ENCODE data around the gene TGFBR3L. TPM values are rescaled to one million over a fixed set of nuclear protein-coding genes. Genes with fewer than 3 reads are reported as not detected.
"Not testable (repeated sequence)": the region's sequence is repeated elsewhere in the genome, so short reads cannot be mapped to it uniquely, and the experiment has no call there.

Gene TGFBR3L
- polyA plus RNA-seq, 3 donors = not detected

DNA sequence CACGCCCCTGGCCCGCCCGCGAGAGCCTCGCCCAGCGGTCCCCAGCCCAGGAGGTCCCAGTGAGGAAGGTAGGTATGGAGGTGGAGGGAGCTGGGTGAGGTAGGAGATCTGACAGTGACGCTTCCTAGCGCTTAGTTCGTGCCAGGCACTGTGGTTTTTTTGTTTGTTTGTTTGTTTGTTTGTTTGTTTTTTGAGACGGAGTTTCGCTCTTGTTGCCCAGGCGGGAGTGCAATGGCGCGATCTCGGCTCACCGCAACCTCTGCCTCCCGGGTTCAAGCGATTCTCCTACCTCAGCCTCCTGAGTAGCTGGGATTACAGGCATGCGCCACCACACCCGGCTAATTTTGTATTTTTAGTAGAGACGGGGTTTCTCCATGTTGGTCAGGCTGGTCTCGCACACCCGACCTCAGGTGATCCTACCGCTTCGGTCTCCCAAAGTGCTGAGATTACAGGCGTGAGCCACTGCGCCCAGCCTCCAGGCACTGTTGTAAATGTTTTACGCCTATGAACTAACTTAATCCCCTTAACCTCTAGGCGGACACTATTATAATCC, 3.5 kb downstream of the TGFBR3L start:
- DNase-seq; H3K79me2 ChIP-seq (ENCODE audit: insufficient read depth, low read length); H3K27ac ChIP-seq (ENCODE audit: low read depth in 1 of 2, low read length in 2 of 2); H3K9ac ChIP-seq (ENCODE audit: insufficient read depth, low read length, poor library complexity, severe bottlenecking); H3K27ac Mint-ChIP-seq; H2AFZ ChIP-seq (ENCODE audit: insufficient read depth, low read depth, low read length, poor library complexity, severe bottlenecking): not testable (repeated sequence)
- Histone ChIP-seq H3K9me3 (replicated peaks in 1 of 2; ENCODE audit: control insufficient read depth in 1 of 2, insufficient read depth in 1 of 2, low read length in 2 of 2) (peaks cover 0 to 19% of the 10 kb centered on the region in 2 donors), H3K4me1 (ENCODE audit: control insufficient read depth in 1 of 2, insufficient read depth in 2 of 2, low read length in 2 of 2) (peaks cover 38 to 62% of the 10 kb centered on the region in 2 donors), H3K4me2 (replicated peaks; ENCODE audit: extremely low read depth, low read length, poor library complexity, severe bottlenecking) (peak overlapping the region; percentile 74), H3K36me3 (replicated peaks in 1 of 2; ENCODE audit: control insufficient read depth in 1 of 2, insufficient read depth in 2 of 2, low read length in 2 of 2) (peaks cover 10 to 15% of the 10 kb centered on the region in 2 donors), H3K27me3 (ENCODE audit: control insufficient read depth in 2 of 2, insufficient read depth in 2 of 2, low read length in 2 of 2) (peaks cover 26 to 47% of the 10 kb centered on the region in 2 donors), H3K4me3 (replicated peaks in 1 of 3; ENCODE audit: low read depth in 2 of 3, low read length in 3 of 3) (peak overlapping the region in 1 of 3 experiments; percentile 63), H4K20me1 (ENCODE audit: insufficient read depth, low read length) (peaks cover 16% of the 10 kb centered on the region)
- TF ChIP-seq, protein P1, sequence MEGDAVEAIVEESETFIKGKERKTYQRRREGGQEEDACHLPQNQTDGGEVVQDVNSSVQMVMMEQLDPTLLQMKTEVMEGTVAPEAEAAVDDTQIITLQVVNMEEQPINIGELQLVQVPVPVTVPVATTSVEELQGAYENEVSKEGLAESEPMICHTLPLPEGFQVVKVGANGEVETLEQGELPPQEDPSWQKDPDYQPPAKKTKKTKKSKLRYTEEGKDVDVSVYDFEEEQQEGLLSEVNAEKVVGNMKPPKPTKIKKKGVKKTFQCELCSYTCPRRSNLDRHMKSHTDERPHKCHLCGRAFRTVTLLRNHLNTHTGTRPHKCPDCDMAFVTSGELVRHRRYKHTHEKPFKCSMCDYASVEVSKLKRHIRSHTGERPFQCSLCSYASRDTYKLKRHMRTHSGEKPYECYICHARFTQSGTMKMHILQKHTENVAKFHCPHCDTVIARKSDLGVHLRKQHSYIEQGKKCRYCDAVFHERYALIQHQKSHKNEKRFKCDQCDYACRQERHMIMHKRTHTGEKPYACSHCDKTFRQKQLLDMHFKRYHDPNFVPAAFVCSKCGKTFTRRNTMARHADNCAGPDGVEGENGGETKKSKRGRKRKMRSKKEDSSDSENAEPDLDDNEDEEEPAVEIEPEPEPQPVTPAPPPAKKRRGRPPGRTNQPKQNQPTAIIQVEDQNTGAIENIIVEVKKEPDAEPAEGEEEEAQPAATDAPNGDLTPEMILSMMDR (IDR thresholded peaks at IDR 0.05) = peak; percentile 28
- peaks cover 16 to 17% of the 10 kb centered on the region in 2 donors for H3K36me3 Mint-ChIP-seq
- H3K27me3 Mint-ChIP-seq (ENCODE audit: low read depth in 3 of 3) = peaks cover 48 to 62% (median 55%) of the 10 kb centered on the region in 3 donors
- WGBS (ENCODE audit: insufficient coverage) = 13% methylated on average over 19 of the region's 29 CpGs
- H3K4me1 Mint-ChIP-seq = peaks cover 52% of the 10 kb centered on the region
- H3K4me3 Mint-ChIP-seq = peak overlapping the region in 1 of 2 donors; percentile 88
- intact Hi-C loops (cut with micrococcal nuclease) = loop anchor here in 1 of 2 donors (2.0 kb wide), 1 partner anchor 13 kb away; no protein-coding TSS in a partner anchor
- H3K9me3 Mint-ChIP-seq = peaks cover 0 to 28% (median 15%) of the 10 kb centered on the region in 7 donors

DNA sequence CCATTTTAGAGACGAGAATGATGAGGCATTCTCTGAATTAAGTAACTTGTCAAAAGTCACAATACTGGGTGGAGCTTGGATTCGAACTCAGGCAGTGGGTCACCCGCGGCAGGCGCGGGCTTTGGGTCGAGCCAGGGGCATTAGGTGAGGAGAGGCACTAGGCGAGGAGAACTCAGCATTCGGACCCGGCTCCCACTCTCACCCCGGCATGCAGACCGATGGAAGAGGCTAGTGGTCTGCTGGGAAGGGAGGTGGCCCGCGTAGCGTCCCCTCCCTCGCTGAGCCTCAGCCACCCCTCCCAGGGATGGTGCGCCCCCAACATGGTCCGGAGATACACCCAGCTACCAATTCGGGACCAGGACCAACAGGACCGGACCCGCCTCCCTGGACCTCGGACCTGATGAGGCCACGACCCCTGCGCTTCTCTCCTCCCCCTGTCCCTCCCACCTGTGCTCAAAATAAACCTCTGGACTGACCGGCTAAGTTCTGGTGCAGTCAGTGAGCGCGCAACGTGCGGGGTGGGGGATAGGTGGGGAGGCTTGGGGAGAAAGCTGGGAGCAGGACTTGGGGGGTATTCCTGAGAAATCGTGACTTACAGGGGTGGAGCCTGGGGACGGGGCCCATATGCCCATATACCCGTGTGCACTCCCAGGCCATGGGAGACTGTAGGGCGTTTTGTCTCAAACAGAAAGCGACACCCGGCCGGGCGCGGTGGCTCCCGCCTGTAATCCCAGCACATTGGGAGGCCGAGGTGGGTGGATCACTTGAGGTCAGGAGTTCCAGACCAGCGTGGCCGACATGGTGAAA, 4.2 kb downstream of the TGFBR3L start:
- Histone ChIP-seq H2AFZ (ENCODE audit: insufficient read depth, low read depth, low read length, poor library complexity, severe bottlenecking) (no peak overlapping the region), H3K36me3 (replicated peaks in 1 of 2; ENCODE audit: control insufficient read depth in 1 of 2, insufficient read depth in 2 of 2, low read length in 2 of 2) (peaks cover 12 to 15% of the 10 kb centered on the region in 2 donors), H3K79me2 (ENCODE audit: insufficient read depth, low read length) (no peaks in the 10 kb centered on the region), H3K27ac (ENCODE audit: low read depth in 1 of 2, low read length in 2 of 2) (no peak overlapping the region), H3K9me3 (replicated peaks in 1 of 2; ENCODE audit: control insufficient read depth in 1 of 2, insufficient read depth in 1 of 2, low read length in 2 of 2) (peaks cover 0 to 19% of the 10 kb centered on the region in 2 donors), H3K4me2 (replicated peaks; ENCODE audit: extremely low read depth, low read length, poor library complexity, severe bottlenecking) (no peak overlapping the region), H4K20me1 (ENCODE audit: insufficient read depth, low read length) (peaks cover 10% of the 10 kb centered on the region), H3K9ac (ENCODE audit: insufficient read depth, low read length, poor library complexity, severe bottlenecking) (no peak overlapping the region), H3K27me3 (ENCODE audit: control insufficient read depth in 2 of 2, insufficient read depth in 2 of 2, low read length in 2 of 2) (peaks cover 26 to 47% of the 10 kb centered on the region in 2 donors), H3K4me1 (ENCODE audit: control insufficient read depth in 1 of 2, insufficient read depth in 2 of 2, low read length in 2 of 2) (peaks cover 38 to 62% of the 10 kb centered on the region in 2 donors), H3K4me3 (replicated peaks in 1 of 3; ENCODE audit: low read depth in 2 of 3, low read length in 3 of 3) (no peak overlapping the region)
- WGBS (ENCODE audit: insufficient coverage) = 22% methylated on average over 22 of the region's 42 CpGs
- TF ChIP-seq, protein P1 (IDR thresholded peaks at IDR 0.05) = no peak
- Mint-ChIP-seq H3K36me3 (peaks cover 15 to 17% of the 10 kb centered on the region in 2 donors), H3K4me3 (peak overlapping the region; percentile 80 to 88), H3K4me1 (peaks cover 52% of the 10 kb centered on the region), H3K9me3 (peaks cover 0 to 28% (median 15%) of the 10 kb centered on the region in 7 donors), H3K27me3 (ENCODE audit: low read depth in 3 of 3) (peaks cover 48 to 62% (median 55%) of the 10 kb centered on the region in 3 donors), H3K27ac (peak overlapping the region in 3 of 7 donors; percentile 45 to 75 (median 54))
- intact Hi-C loops (cut with micrococcal nuclease) = loop anchor here in 1 of 2 donors (2.0 kb wide), 1 partner anchor 14 kb away; no protein-coding TSS in a partner anchor
- DNase-seq = no peak
